RPMI8226 (cell line): Measurements from ENCODE around the gene IKZF2.

ENCODE experiments used
- DNase-seq: peaks from one replicate; pipeline ENCODE4 v3.0.0-alpha.2; 2015

Gene IKZF2

GRCh38 chr2:213098612-213099011 is 52.8 kb downstream of the IKZF2 start:
- DNase-seq: no peak

GRCh38 chr2:213091765-213092164 is 59.6 kb downstream of the IKZF2 start:
- DNase-seq: no peak

- no peak for DNase-seq
Measured at GRCh38 chr2:213090772-213091171, 60.6 kb downstream of the IKZF2 start.

- no peak for DNase-seq
Measured at GRCh38 chr2:213089438-213089837, 62.0 kb downstream of the IKZF2 start.

GRCh38 chr2:213087040-213087439 is 64.4 kb downstream of the IKZF2 start:
- DNase-seq: no peak

GRCh38 chr2:213086571-213086970 is 64.8 kb downstream of the IKZF2 start:
- no peak for DNase-seq

- DNase-seq: no peak
Measured at GRCh38 chr2:213086050-213086449, 65.4 kb downstream of the IKZF2 start.

GRCh38 chr2:213085538-213085937 is 65.9 kb downstream of the IKZF2 start:
- DNase-seq: no peak

GRCh38 chr2:213084261-213084660 is 67.2 kb downstream of the IKZF2 start:
- DNase-seq: no peak

GRCh38 chr2:213080969-213081617 is 70.3 kb downstream of the IKZF2 start:
- no peak for DNase-seq

- DNase-seq: no peak
Measured at GRCh38 chr2:213079756-213080155, 71.7 kb downstream of the IKZF2 start.

GRCh38 chr2:213078686-213079085 is 72.7 kb downstream of the IKZF2 start:
- no peak for DNase-seq

- DNase-seq: no peak
Measured at GRCh38 chr2:213069531-213069930, 81.9 kb downstream of the IKZF2 start.

GRCh38 chr2:213068676-213069359 is 82.6 kb downstream of the IKZF2 start:
- no peak for DNase-seq

- no peak for DNase-seq
Measured at GRCh38 chr2:213067888-213068287, 83.5 kb downstream of the IKZF2 start.

GRCh38 chr2:213066443-213066743 is 85.0 kb downstream of the IKZF2 start:
- no peak for DNase-seq

- no peak for DNase-seq
Measured at GRCh38 chr2:213065583-213066442, 85.6 kb downstream of the IKZF2 start.

- no peak for DNase-seq
Measured at GRCh38 chr2:213064099-213064498, 87.3 kb downstream of the IKZF2 start.

GRCh38 chr2:213057977-213058376 is 93.4 kb downstream of the IKZF2 start:
- DNase-seq: no peak

- DNase-seq: no peak
Measured at GRCh38 chr2:213046431-213046830, 105.0 kb downstream of the IKZF2 start.

GRCh38 chr2:213043566-213043965 is 107.8 kb downstream of the IKZF2 start:
- no peak for DNase-seq

- DNase-seq: no peak
Measured at GRCh38 chr2:213042262-213042661, 109.2 kb downstream of the IKZF2 start.

GRCh38 chr2:213036836-213037235 is 114.6 kb downstream of the IKZF2 start:
- DNase-seq: no peak

GRCh38 chr2:213034585-213034984 is 116.8 kb downstream of the IKZF2 start:
- no peak for DNase-seq
